ENCODE results near the gene UMPS.
"Not testable (repeated sequence)": the region's sequence is repeated elsewhere in the genome, so short reads cannot be mapped to it uniquely, and the experiment has no call there.

Gene UMPS

DNA sequence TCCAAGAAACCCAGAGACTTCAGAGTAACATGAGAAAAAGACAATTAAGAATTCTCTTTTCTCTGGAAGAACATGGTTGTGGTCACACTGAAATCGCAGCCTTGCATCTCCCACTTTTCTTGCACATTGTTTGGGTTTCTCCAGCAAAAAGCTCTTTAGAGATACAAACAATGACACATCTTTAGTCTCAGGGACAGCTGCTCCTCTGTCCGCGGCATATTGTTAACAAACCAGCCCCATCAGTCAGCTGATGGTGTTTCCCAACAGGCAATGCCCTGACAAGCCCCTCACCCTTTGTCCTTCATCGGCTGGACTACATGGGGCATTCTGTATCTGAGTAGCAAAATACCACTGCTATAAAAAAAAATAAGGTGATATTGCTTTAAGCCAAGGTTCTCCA lies 53.4 kb downstream of the UMPS start:
- Histone ChIP-seq H3K27me3 (ENCODE audit: control insufficient read depth in 5 of 5, insufficient read depth in 4 of 5, low read length in 5 of 5) (peaks cover 0 to 5% (median 0%) of the 10 kb centered on the region in 5 donors), H3K9ac (ENCODE audit: low read length in 5 of 5) (no peak overlapping the region), H3K9me3 (ENCODE audit: control insufficient read depth in 5 of 5, low read length in 5 of 5) (peaks cover 0 to 2% (median 0%) of the 10 kb centered on the region in 5 donors), H3K36me3 (ENCODE audit: control insufficient read depth in 5 of 5, insufficient read depth in 5 of 5, low read length in 5 of 5) (peaks cover 0 to 14% (median 9%) of the 10 kb centered on the region in 5 donors), H3K27ac (ENCODE audit: low read depth, low read length) (no peak overlapping the region), H3K4me3 (ENCODE audit: low read depth in 1 of 5, low read length in 5 of 5) (no peak overlapping the region), H3K4me1 (ENCODE audit: control insufficient read depth in 5 of 5, insufficient read depth in 5 of 5, low read length in 5 of 5) (peaks cover 29 to 78% (median 72%) of the 10 kb centered on the region in 5 donors)

DNA sequence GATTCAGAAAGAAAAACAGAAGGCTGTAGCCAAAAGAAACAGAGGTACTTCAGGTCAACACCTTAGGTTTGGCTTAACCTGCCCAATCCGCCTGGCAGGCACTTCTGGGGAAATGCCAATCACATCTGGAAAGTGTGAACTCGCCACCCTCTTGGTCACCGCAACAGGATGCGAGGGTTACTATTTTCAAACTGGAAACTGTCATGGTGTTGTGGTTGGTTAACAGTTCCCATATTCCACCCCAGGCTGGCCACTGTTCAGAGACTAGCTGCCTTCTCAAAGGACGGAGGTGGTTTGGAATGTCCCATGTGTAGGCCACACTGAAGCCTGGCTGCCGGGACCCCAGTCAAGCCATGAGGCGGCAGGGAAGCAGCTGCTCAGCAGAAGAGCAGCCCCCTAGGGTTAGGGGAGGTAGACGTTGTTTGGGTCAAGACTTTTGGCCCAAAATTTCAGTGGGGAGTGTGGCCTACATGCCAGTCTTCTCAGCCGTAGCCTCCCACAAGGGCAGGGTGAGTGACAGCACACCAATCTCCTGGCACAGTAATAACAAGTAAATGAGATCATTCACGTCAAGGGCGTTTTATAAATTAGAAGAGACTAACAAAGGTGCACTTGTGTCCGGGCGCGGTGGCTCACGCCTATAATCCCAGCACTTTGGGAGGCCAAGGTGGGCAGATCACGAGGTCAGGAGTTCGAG lies 54.6 kb downstream of the UMPS start:
- H3K9me3 ChIP-seq (ENCODE audit: control insufficient read depth in 5 of 5, low read length in 5 of 5), result peaks cover 0 to 2% (median 0%) of the 10 kb centered on the region in 5 donors
- no peak overlapping the region for H3K4me3 ChIP-seq (ENCODE audit: low read depth in 1 of 5, low read length in 5 of 5)
- peak overlapping the region; percentile 54 for H3K27ac ChIP-seq (ENCODE audit: low read depth, low read length)
- H3K27me3 ChIP-seq (ENCODE audit: control insufficient read depth in 5 of 5, insufficient read depth in 4 of 5, low read length in 5 of 5), result peaks cover 0 to 5% (median 0%) of the 10 kb centered on the region in 5 donors
- peak overlapping the region in 1 of 5 donors; percentile 7 for H3K9ac ChIP-seq (ENCODE audit: low read length in 5 of 5)
- H3K36me3 ChIP-seq (ENCODE audit: control insufficient read depth in 5 of 5, insufficient read depth in 5 of 5, low read length in 5 of 5), result peaks cover 0 to 9% (median 5%) of the 10 kb centered on the region in 5 donors
- H3K4me1 ChIP-seq (ENCODE audit: control insufficient read depth in 5 of 5, insufficient read depth in 5 of 5, low read length in 5 of 5), result peaks cover 29 to 69% (median 61%) of the 10 kb centered on the region in 5 donors

DNA sequence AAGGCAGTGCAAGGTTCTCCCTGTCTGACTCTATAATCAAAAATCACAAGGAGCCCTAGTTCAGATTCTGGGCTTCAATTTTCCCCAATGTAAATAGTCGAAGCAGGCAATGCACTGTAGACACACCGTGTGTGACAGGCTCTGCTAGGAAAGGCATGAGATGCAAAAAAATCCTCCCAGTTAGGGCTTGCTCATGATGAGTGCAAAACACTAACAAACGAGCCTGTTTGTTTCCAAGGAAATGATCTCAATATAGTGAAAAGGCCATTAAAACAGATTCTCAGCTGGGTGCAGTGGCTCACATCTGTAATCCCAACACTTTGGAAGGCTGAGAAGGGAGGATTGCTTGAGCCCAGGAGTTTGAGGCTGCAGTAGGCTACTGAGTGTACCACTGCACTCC lies 55.7 kb downstream of the UMPS start:
- Histone ChIP-seq H3K4me3 (ENCODE audit: low read depth in 1 of 5, low read length in 5 of 5) (no peak overlapping the region), H3K9me3 (ENCODE audit: control insufficient read depth in 5 of 5, low read length in 5 of 5) (no peaks in the 10 kb centered on the region), H3K9ac (ENCODE audit: low read length in 5 of 5) (peak overlapping the region in 1 of 5 donors; percentile 5), H3K36me3 (ENCODE audit: control insufficient read depth in 5 of 5, insufficient read depth in 5 of 5, low read length in 5 of 5) (peaks cover 0 to 9% (median 5%) of the 10 kb centered on the region in 5 donors), H3K27ac (ENCODE audit: low read depth, low read length) (peak overlapping the region; percentile 70), H3K4me1 (ENCODE audit: control insufficient read depth in 5 of 5, insufficient read depth in 5 of 5, low read length in 5 of 5) (peaks cover 20 to 61% (median 55%) of the 10 kb centered on the region in 5 donors), H3K27me3 (ENCODE audit: control insufficient read depth in 5 of 5, insufficient read depth in 4 of 5, low read length in 5 of 5) (peaks cover 0 to under 1% (median 0%) of the 10 kb centered on the region in 5 donors)

DNA sequence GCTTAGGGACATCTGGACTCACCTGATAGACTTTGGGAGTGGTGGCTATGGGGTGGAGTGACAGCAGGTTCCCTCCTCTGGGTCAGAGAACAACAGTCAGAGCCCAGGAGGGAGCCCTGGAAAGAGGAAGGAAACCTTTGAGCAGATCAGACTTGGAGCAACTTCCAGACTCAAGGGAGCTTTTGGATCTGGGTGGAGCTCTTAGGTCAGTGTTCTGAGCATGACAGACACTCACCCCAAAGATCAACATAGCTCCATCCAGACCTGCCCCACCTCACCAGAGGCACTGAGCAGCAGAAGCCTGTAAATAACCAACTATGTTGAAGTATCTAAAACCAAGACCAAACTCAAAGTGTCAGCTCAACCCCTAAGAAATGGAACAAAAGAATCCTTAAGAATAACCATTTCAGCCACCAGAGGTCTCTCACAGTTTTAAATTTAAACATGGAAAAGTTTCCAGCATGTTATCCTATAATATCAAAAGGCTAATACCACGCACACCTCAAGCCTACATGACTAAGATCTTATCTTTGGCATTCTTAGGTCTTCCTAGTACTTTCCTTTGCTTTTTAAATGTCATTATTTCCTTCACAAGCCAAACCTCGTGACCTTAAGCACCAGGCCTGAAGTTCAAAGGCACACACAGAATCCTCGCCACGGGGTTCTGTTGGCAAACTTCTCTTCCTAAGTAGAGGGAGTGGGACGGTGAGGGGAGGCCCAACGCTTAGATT lies 56.4 kb downstream of the UMPS start:
- peaks cover 0 to 9% (median 7%) of the 10 kb centered on the region in 5 donors for H3K36me3 ChIP-seq (ENCODE audit: control insufficient read depth in 5 of 5, insufficient read depth in 5 of 5, low read length in 5 of 5)
- peak overlapping the region in 3 of 5 donors; percentile 5 to 16 (median 15) for H3K9ac ChIP-seq (ENCODE audit: low read length in 5 of 5)
- peaks cover 13 to 61% (median 55%) of the 10 kb centered on the region in 5 donors for H3K4me1 ChIP-seq (ENCODE audit: control insufficient read depth in 5 of 5, insufficient read depth in 5 of 5, low read length in 5 of 5)
- no peaks in the 10 kb centered on the region for H3K27me3 ChIP-seq (ENCODE audit: control insufficient read depth in 5 of 5, insufficient read depth in 4 of 5, low read length in 5 of 5)
- peak overlapping the region; percentile 70 for H3K27ac ChIP-seq (ENCODE audit: low read depth, low read length)
- no peaks in the 10 kb centered on the region for H3K9me3 ChIP-seq (ENCODE audit: control insufficient read depth in 5 of 5, low read length in 5 of 5)
- no peak overlapping the region for H3K4me3 ChIP-seq (ENCODE audit: low read depth in 1 of 5, low read length in 5 of 5)

DNA sequence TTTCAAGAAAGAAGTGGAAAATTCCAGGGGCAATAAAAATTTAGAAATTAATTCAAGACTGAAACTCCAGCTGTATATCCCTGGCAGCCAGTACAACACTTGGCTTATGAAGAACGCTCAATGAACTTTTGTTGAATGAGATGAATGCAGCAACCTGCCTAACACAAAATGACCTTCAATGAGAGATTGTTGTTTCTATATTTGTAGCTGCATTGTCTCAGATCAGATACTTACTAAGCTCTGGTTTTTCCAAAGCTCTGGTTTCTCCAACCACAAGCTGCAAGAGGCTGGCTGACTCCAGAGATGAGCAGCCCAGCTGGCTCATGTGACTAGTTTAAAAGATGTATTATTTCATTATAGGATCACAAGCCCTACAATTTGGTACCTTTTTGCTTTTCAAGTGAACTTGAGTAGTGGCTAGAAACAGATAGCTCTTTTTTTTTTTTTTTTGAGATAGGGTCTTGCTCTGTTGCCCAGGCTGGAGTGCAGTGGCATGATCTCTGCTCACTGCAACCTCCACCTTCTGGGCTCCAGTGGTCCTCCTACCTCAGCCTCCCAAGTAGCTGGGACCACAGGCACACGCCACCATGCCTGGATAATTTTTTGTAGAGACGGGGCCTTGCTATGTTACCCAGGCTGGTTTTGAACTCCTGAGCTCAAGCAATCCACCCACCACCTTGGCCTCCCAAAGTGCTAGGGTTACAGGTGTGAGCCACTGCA lies 57.4 kb downstream of the UMPS start:
- H3K4me1 ChIP-seq (ENCODE audit: control insufficient read depth in 5 of 5, insufficient read depth in 5 of 5, low read length in 5 of 5), result peaks cover 13 to 62% (median 57%) of the 10 kb centered on the region in 5 donors
- H3K9ac ChIP-seq (ENCODE audit: low read length in 5 of 5), result peak overlapping the region in 1 of 5 donors; percentile 15
- H3K27me3 ChIP-seq (ENCODE audit: control insufficient read depth in 5 of 5, insufficient read depth in 4 of 5, low read length in 5 of 5), result no peaks in the 10 kb centered on the region
- no peak overlapping the region for H3K4me3 ChIP-seq (ENCODE audit: low read depth in 1 of 5, low read length in 5 of 5)
- peak overlapping the region; percentile 70 for H3K27ac ChIP-seq (ENCODE audit: low read depth, low read length)
- H3K9me3 ChIP-seq (ENCODE audit: control insufficient read depth in 5 of 5, low read length in 5 of 5), result no peaks in the 10 kb centered on the region
- H3K36me3 ChIP-seq (ENCODE audit: control insufficient read depth in 5 of 5, insufficient read depth in 5 of 5, low read length in 5 of 5), result peaks cover 0 to 9% (median 7%) of the 10 kb centered on the region in 5 donors

DNA sequence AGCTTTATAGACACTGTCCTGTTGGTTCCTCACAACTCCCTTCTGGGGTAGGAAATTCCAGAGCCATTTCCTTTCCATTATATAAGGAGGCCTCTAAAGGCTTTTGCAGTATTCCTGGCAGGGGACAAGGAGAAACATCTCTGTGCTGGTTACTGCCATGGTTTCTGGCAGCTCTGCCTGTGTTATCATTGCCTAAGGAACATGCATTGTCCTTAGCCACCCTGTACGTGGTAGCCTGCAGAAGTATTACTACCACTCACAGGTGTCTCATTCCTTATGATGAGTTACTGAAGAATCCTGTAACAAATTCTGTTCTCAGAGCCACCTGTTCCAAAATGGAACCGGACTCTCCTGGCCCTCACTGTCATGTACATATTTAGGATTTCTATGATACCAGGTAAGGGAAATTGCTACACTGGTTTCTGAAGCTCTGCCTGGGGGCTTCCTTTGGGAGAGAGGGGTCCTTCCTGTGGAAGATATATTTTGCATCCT lies 58.0 kb downstream of the UMPS start:
- Histone ChIP-seq H3K4me3 (ENCODE audit: low read depth in 1 of 5, low read length in 5 of 5) (no peak overlapping the region), H3K27ac (ENCODE audit: low read depth, low read length) (peak overlapping the region; percentile 70), H3K4me1 (ENCODE audit: control insufficient read depth in 5 of 5, insufficient read depth in 5 of 5, low read length in 5 of 5) (peaks cover 13 to 68% (median 61%) of the 10 kb centered on the region in 5 donors)

DNA sequence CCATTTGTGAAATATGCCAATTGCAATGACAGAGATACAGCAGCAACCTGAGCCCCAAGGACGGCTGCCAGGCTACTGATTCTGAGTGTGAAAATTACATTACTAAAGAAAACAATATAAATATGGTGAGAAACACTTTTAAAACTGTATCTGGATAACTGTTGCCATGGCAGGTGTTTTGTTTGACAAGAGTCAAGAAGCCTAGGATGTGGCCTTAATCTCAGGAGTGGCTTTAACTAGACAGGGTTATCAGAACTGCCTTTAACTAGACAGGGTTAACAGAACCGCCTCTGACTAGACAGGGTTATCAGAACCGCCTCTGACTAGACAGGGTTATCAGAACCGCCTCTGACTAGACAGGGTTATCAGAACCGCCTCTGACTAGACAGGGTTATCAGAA lies 58.9 kb downstream of the UMPS start:
- not testable (repeated sequence) for H3K27me3 ChIP-seq (ENCODE audit: control insufficient read depth in 5 of 5, insufficient read depth in 4 of 5, low read length in 5 of 5); H3K27ac ChIP-seq (ENCODE audit: low read depth, low read length)
- H3K4me1 ChIP-seq (ENCODE audit: control insufficient read depth in 5 of 5, insufficient read depth in 5 of 5, low read length in 5 of 5), result peaks cover 13 to 67% (median 55%) of the 10 kb centered on the region in 5 donors

More for the DNA sequence above, 58.0 kb downstream of the UMPS start:
- no peaks in the 10 kb centered on the region for H3K27me3 ChIP-seq (ENCODE audit: control insufficient read depth in 5 of 5, insufficient read depth in 4 of 5, low read length in 5 of 5)
- H3K9me3 ChIP-seq (ENCODE audit: control insufficient read depth in 5 of 5, low read length in 5 of 5), result no peaks in the 10 kb centered on the region
- H3K9ac ChIP-seq (ENCODE audit: low read length in 5 of 5), result no peak overlapping the region
- peaks cover 0 to 15% (median 10%) of the 10 kb centered on the region in 5 donors for H3K36me3 ChIP-seq (ENCODE audit: control insufficient read depth in 5 of 5, insufficient read depth in 5 of 5, low read length in 5 of 5)

DNA sequence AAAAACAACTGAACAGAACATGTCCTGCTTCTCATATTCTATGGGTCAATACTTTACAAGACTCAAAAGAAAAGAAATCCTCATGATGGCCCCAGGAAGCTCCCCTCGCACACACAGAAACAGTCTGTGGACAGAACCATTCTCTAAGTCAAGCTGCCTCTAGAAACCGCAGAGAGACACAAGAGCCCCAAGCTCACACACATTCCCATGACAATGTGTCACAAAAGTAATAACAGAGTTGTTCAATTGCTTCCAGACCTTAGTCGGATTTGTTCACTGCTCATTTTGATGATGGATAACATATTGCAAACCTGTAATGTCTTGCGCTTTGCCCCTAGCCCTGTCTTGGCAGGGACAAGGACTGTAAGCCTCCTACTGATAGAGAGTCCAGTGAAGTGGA lies 60.9 kb downstream of the UMPS start:
- no peaks in the 10 kb centered on the region for H3K9me3 ChIP-seq (ENCODE audit: control insufficient read depth in 5 of 5, low read length in 5 of 5)
- H3K4me1 ChIP-seq (ENCODE audit: control insufficient read depth in 5 of 5, insufficient read depth in 5 of 5, low read length in 5 of 5), result peaks cover 11 to 55% (median 45%) of the 10 kb centered on the region in 5 donors
- no peak overlapping the region for H3K9ac ChIP-seq (ENCODE audit: low read length in 5 of 5)
- no peak overlapping the region for H3K4me3 ChIP-seq (ENCODE audit: low read depth in 1 of 5, low read length in 5 of 5)
- peaks cover 0 to 32% (median 25%) of the 10 kb centered on the region in 5 donors for H3K36me3 ChIP-seq (ENCODE audit: control insufficient read depth in 5 of 5, insufficient read depth in 5 of 5, low read length in 5 of 5)
- H3K27ac ChIP-seq (ENCODE audit: low read depth, low read length), result peak overlapping the region; percentile 55
- no peaks in the 10 kb centered on the region for H3K27me3 ChIP-seq (ENCODE audit: control insufficient read depth in 5 of 5, insufficient read depth in 4 of 5, low read length in 5 of 5)

More for the DNA sequence above, 58.9 kb downstream of the UMPS start:
- H3K36me3 ChIP-seq (ENCODE audit: control insufficient read depth in 5 of 5, insufficient read depth in 5 of 5, low read length in 5 of 5), result peaks cover 0 to 23% (median 17%) of the 10 kb centered on the region in 5 donors
- not testable (repeated sequence) for H3K4me3 ChIP-seq (ENCODE audit: low read depth in 1 of 5, low read length in 5 of 5); H3K9ac ChIP-seq (ENCODE audit: low read length in 5 of 5); H3K9me3 ChIP-seq (ENCODE audit: control insufficient read depth in 5 of 5, low read length in 5 of 5)

DNA sequence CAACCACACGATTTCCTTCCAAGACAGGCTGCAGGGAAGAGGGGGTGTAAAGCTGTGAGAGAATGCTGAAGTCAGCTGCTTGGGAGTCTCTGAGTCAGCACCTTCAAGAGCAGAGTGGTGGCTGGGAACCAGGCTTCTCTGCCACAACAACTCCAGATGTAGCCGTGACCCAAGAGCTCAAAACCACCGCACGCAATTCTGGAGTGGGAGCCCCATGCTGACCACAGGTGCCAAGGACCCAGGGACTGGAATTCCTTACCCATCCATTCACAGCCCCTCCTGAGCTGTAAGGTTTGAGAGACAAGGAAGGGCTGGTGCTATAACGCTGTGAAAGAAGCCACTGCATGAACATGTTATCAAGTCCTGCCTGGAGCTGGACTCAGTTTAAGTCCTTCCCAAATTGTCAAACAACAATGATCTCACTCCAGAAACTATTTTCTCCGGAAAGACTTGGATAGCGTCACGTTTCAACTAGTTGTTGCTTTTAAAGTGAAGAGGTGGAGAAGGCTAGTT lies 61.4 kb downstream of the UMPS start:
- no peak overlapping the region for H3K9ac ChIP-seq (ENCODE audit: low read length in 5 of 5)
- H3K36me3 ChIP-seq (ENCODE audit: control insufficient read depth in 5 of 5, insufficient read depth in 5 of 5, low read length in 5 of 5), result peaks cover 0 to 38% (median 31%) of the 10 kb centered on the region in 5 donors
- no peak overlapping the region for H3K4me3 ChIP-seq (ENCODE audit: low read depth in 1 of 5, low read length in 5 of 5)
- peaks cover 6 to 49% (median 40%) of the 10 kb centered on the region in 5 donors for H3K4me1 ChIP-seq (ENCODE audit: control insufficient read depth in 5 of 5, insufficient read depth in 5 of 5, low read length in 5 of 5)
- no peaks in the 10 kb centered on the region for H3K9me3 ChIP-seq (ENCODE audit: control insufficient read depth in 5 of 5, low read length in 5 of 5)
- peak overlapping the region; percentile 55 for H3K27ac ChIP-seq (ENCODE audit: low read depth, low read length)
- H3K27me3 ChIP-seq (ENCODE audit: control insufficient read depth in 5 of 5, insufficient read depth in 4 of 5, low read length in 5 of 5), result no peaks in the 10 kb centered on the region

All from subcutaneous abdominal adipose tissue (tissue), 5 donors.